Right lung (tissue), 10 donors: ENCODE data around the gene C1QTNF12. TPM values are rescaled to one million over a fixed set of nuclear protein-coding genes. Genes with fewer than 3 reads are reported as not detected.

Experiments
- DNase-seq, 2 donors: peaks; one replicate each; pipeline ENCODE4 v3.0.0-alpha.2; 2013
- long read RNA-seq, 8 donors: transcript quantifications; one replicate each; lab custom pipeline, GENCODE V29; 2026
- polyA plus RNA-seq, 5 donors: library from polyadenylated mRNA; unstranded; fragments of 120-200 nt; gene quantifications; one replicate each; pipeline versions ENCODE4 v1.2.1 to v1.2.3, GENCODE V29; 2013; ENCODE audit warnings: inconsistent platforms in 1 of 5, low replicate concordance in 1 of 5; ENCODE audit not compliant: insufficient read length in 5 of 5, insufficient read depth in 1 of 5

C1QTNF12 gene
- polyA plus RNA-seq, result 1 to 10 TPM in 1 of 5 donors, under 1 TPM in 4; 0.41 to 1.7 (median 0.58) TPM
- long read RNA-seq, donor 1, result 0 reads
- long read RNA-seq, donor 2, result 0 reads
- long read RNA-seq, donor 3, result 0 reads
- long read RNA-seq, donor 4, result 0 reads
- long read RNA-seq, donor 5, result 0 reads
- long read RNA-seq, donor 6, result 0 reads
- long read RNA-seq, donor 7, result 0 reads
- long read RNA-seq, donor 8, result 0 reads

DNA sequence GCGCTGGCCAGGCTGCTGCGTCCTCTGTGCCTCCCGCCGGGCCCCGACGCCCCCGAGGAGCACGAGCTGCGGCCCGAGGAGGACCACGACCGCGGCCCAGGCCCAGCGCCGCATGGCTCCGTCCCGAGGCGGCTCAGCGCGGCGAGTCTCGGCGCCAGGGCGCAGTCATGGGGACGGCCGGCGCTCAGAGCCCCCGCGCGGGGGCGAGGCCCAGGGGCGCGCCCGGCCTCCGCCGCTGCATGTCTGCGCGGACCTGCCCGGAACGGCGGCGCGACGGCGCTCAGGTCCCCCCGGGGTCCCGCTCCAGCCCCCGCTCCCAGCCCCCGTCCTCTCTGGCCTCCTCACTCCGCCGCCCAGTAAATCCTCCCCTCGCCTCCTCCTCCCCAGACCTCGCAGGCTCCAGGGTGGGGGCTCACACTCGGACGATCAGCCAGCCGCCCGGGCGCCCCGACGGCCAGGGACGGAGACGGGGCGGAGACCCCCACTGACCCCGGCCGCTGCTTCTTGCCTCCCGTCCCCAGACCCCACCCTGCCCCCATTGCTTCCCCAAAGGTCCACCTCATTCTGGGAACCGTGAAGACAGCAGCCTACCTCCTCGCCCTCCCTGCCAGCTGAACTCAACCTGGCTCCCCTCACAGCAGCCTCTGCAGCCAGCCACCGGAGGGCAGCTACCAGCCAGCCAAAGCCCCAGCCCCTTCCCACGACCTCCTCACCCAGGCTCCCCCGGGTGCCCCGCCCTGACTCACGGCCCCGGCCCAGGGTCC lies at the start of gene C1QTNF12:
Gene C1QTNF12 (minus strand): TSS at position 146 of the 764 bp plus-strand sequence. CDS start 32 bp downstream, at position 114.
- DNase-seq, result no peak

DNA sequence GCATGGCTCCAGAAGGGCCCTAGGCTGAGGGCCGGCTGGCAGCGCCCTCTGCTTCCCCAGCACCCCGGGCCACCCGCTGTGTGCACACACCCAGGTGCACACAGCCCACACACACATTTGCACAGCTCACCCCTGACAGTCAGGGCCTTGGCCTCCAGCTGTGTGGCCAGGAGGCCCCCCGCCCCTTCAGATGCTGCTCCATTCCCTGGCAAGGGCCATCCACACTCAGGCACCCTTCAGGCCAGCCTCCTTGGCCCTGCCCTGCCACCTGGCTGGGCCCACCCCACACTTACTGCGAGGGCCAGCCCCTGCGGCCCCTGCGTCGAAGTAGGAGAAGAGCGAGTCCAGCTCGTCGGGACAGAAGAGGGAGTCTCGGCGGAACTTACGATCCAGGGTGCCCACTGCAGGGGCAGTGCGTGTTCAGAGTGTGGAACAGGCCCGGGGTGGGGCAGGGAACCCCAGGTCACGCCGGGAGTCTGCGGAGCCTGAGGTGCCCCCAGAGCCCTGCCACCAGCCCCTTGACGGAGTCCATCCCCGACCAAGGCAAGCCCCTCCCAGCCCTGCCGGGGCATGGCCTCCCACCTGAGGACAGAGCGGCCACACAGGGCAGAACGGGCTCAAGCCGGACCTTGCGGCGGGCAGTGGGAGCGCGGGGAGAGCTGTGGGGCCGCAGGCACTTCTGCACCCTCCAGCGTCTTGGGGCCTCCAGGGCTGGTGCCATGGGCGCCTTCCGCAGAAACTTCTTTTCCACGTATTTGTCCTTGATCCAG lies 48.8 kb upstream of the C1QTNF12 start:
- no peak for DNase-seq

DNA sequence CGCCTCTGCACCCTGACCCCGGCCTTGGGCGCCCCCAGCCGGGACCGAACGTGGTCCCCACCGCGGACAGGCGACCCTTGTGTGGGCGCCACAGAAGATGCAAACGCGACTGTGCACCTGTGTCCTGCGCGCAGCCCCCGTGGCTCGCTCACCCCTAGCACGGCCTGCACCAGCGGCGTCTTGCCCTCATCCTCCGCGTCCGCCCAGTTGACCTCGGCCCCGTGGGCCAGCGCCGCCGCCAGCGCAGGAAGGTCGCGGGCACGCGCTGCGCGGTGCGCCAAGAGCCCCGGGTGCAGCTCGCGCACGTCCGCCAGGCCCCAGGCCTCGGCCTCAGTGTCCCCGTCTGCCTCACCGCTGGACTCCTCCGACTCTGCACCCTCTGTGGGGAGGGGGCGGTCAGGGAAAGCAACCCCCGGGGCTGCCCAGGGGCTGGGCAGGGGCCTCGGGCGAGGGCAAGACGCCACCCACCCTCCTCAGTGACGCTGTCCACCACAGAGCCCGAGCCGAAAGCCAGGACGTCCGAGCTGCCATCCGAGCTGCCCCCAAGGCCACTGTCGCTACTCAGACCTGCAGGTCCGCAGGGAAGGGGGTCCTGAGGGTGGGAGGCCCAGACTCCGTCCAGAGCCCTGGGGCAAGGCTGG lies 47.8 kb upstream of the C1QTNF12 start:
- no peak for DNase-seq

GRCh38 chr1:1293263-1294249 lies 47.0 kb upstream of the C1QTNF12 start:
- DNase-seq, result no peak

DNA sequence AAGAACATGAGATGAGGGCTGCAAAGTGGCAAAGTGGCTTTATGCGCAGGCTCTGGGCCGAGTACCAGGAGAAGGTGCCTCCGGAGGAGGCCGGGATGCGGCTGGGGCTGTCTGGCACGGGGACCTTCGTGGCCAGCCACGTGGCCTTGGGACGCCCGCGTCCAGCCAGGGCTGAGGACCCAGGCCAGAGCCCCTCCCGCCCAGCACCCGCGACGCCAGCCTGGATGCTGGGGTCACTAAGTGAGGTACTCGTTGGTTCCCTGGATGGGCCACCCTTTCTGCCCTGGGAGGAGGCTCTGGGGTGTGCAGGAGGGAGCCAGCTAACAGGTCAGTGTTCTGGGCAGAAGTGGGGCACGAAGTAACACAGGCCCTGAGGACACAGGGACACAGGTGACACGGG lies 46.3 kb upstream of the C1QTNF12 start:
- no peak for DNase-seq

DNA sequence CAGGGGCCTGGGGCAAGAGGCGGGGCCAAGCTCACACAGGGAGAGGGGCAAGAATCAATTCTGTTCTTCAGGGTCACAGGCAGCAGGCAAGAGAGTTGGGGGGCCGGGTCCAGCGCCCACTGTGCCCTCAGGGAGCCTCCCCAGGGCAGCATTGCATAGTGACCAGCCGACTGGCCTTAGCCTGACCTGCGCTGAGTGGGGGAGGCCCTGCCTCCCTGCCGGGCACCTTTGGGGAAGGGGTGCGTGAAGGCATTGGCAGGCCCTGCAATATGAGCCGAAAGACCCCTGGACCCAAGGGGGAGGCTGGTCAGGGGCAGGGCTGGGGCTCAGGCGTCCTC lies 45.9 kb upstream of the C1QTNF12 start:
- no peak for DNase-seq

DNA sequence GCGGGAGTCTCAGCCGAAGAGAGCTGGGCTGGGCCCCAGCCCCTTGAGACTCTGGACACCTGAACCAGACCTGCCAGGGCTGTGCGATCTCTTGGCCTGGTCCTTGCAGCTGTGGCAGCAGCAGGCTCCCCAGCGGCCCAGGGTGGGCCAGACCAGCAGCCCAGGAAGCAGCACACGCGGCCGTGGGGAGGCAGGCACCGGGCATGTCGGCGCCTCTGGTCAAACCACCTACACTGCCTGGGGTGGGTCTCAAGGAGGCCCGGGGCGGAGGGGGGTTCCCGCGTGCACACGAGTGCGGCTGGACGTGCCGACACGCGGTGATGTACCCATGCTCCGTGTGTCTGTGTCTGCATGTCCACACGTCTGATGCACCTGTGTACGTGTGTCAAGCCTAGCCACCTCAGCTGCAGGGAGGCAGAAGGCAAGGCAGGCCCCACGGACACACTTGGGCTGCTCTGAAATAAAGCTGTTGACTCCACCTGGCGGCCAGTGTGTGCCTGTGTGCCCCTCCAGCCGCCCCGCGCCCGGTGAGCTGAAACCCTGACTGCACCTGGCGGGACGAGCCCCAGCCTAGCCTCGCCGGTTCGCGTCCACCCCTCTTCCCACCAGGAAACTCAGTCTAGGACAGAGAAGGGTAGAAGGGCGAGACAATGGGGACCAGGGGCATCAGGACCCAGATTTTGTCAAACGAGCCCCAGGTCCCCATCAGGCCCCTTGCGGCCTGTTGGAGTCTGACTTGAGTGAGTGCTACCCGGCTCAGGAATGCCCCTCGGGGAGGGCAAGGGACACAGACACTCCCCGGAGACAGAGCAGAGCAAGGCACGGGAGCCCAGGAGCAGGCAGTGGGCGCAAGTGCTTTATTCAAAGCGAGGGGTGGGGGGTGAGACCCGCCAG lies 45.3 kb upstream of the C1QTNF12 start:
- DNase-seq, result no peak

GRCh38 chr1:1291023-1291528 lies 44.6 kb upstream of the C1QTNF12 start:
- no peak for DNase-seq

- DNase-seq, result no peak
These were observed 43.8 kb upstream of the C1QTNF12 start for GRCh38 chr1:1290238-1290731.

DNA sequence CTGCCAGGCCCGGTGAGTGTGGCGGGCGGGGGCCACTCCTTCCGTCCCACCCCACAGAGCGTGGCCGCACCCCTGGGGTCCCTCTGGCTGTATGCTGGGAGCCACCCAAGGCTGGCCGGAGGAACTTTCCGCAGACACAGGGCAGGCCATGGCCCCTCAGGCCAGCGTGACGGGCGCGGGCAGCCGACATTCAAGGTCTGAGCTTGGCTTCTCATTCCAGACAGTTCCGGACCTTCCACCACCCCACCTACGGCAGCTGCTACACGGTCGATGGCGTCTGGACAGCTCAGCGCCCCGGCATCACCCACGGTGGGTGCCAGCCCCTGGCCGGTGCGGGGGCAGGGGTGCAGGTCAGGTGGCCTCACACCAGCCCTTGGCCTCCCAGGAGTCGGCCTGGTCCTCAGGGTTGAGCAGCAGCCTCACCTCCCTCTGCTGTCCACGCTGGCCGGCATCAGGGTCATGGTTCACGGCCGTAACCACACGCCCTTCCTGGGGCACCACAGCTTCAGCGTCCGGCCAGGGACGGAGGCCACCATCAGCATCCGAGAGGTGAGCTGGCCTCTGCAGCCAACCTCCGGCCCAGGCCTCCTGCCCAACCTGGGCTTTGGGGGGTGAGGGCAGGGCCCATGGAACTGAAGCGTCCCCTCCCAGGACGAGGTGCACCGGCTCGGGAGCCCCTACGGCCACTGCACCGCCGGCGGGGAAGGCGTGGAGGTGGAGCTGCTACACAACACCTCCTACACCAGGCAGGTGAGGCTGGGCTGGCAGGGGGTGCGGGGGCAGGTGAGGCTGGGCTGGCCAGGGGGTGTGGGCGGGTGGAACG lies 41.0 kb upstream of the C1QTNF12 start:
- no peak for DNase-seq

DNA sequence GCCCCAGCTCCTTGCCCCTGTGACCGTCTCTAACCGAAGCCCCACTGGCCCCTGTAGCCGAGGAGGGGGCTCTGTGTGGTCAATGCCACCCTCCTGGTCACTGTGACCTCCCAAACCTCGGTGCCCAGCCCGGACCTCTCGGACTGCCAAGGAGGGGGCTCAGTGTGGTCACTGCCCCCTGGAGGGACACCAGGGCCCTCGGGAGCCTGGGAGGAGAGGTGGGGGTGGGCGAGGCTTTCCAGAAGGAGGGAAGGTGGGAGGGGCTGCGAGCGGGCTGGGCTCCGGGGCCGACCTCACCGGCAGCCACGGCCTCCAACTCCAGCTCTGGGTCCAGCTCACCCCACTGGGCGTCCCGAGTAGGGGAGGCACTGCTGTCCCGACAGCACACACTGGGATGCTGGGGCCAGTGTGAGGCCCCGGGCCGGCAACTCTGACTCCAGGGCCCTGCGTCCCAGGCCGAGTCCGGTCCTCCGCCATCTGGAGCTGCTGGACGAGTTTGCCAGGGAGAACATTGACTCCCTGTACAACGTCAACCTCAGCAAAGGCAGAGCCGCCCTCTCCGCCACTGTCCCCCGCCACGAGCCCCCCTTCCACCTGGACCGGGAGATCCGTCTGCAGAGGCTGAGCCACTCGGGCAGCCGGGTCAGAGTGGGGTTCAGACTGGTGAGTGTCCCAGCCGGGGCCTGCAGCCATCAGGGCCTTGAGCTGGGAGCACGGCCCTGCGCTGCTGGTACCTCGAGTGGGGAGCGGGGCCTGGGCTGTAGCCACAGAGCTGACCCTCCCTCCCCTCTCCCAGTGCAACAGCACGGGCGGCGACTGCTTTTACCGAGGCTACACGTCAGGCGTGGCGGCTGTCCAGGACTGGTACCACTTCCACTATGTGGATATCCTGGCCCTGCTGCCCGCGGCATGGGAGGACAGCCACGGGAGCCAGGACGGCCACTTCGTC lies 40.1 kb upstream of the C1QTNF12 start:
- no peak for DNase-seq

GRCh38 chr1:1285611-1286311 lies 39.2 kb upstream of the C1QTNF12 start:
- no peak for DNase-seq

- no peak for DNase-seq
These were observed 38.6 kb upstream of the C1QTNF12 start for GRCh38 chr1:1285102-1285571.

- DNase-seq, result no peak
These were observed 37.9 kb upstream of the C1QTNF12 start for GRCh38 chr1:1284221-1285101.

- DNase-seq, result no peak
These were observed 37.3 kb upstream of the C1QTNF12 start for GRCh38 chr1:1283821-1284220.

DNA sequence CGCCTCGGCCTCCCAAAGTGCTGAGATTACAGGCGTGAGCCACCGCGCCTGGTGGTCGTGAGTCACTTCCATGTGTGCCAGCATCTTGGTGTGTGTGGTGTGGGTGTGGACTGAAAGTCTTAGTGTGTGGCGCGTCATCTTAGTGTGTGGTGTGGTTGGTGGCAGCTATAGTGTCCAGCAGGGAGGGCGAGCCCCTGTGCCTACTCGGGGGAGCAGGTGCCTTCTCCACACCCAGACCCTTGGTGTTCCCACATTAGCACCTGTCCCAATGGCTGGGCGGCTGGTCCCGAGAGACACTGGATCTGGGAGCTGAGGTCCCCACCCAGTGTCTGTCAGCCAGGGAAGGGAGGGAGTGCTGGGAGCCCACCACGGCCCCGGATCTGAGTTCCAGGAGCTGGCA lies 36.5 kb upstream of the C1QTNF12 start:
- no peak for DNase-seq
